Endodermal cell (in vitro differentiated cells): ENCODE results near the gene RPGRIP1L. TPM values are rescaled to one million over a fixed set of nuclear protein-coding genes. Genes with fewer than 3 reads are reported as not detected.

Source experiments
- DNase-seq: peaks from one replicate; pipeline ENCODE4 v3.0.0-alpha.2; 2017
- H3K27ac ChIP-seq: 2 replicates; pipeline ENCODE4 v1.5.1; 2013; ENCODE audit warnings: mild to moderate bottlenecking, low read depth, low read length, moderate library complexity
- H3K27me3 ChIP-seq: 2 replicates; pipeline ENCODE4 v1.6.1; 2013; ENCODE audit warnings: mild to moderate bottlenecking, low read length, moderate library complexity; ENCODE audit not compliant: insufficient read depth, control insufficient read depth, poor library complexity, severe bottlenecking
- H3K36me3 ChIP-seq: 2 replicates; pipeline ENCODE4 v1.7.0; 2013; ENCODE audit warnings: mild to moderate bottlenecking, low read length, moderate library complexity; ENCODE audit not compliant: control insufficient read depth, insufficient read depth
- H3K4me1 ChIP-seq: one replicate; pipeline ENCODE4 v1.7.0; 2013; ENCODE audit warnings: low read length; ENCODE audit not compliant: control insufficient read depth, insufficient read depth
- H3K4me3 ChIP-seq: 2 replicates; pipeline ENCODE4 v1.5.1; 2013; ENCODE audit warnings: mild to moderate bottlenecking, low read length, moderate library complexity
- H3K9ac ChIP-seq: 2 replicates; pipeline ENCODE4 v1.6.1; 2013; ENCODE audit warnings: mild to moderate bottlenecking, low read length, moderate library complexity; ENCODE audit not compliant: poor library complexity, severe bottlenecking; ENCODE audit errors: extremely low read depth
- H3K9me3 ChIP-seq: 2 replicates; pipeline ENCODE4 v1.6.1; 2013; ENCODE audit warnings: mild to moderate bottlenecking, low read length, moderate library complexity; ENCODE audit not compliant: control insufficient read depth
- H3K27ac Mint-ChIP-seq: 2 replicates; pipeline ENCODE4 v1.8.0; 2020; ENCODE audit warnings: mixed read lengths
- H3K27me3 Mint-ChIP-seq: 2 replicates; pipeline ENCODE4 v1.8.0; 2021; ENCODE audit warnings: mild to moderate bottlenecking, mixed read lengths; ENCODE audit not compliant: insufficient read depth
- H3K36me3 Mint-ChIP-seq: 2 replicates; pipeline ENCODE4 v1.8.0; 2020; ENCODE audit warnings: low read depth, mixed read lengths
- H3K4me1 Mint-ChIP-seq: 2 replicates; pipeline ENCODE4 v1.8.0; 2020; ENCODE audit warnings: mixed read lengths
- H3K4me3 Mint-ChIP-seq: 2 replicates; pipeline ENCODE4 v1.8.0; 2020; ENCODE audit warnings: mild to moderate bottlenecking, moderate library complexity, mixed read lengths
- H3K9me3 Mint-ChIP-seq: 2 replicates; pipeline ENCODE4 v1.8.0; 2020; ENCODE audit warnings: mild to moderate bottlenecking, mixed read lengths
- CTCF ChIP-seq: fragments of 200-600 bp; sonication (generic); conservative IDR thresholded peaks from 2 replicates; pipeline ENCODE4 v1.5.0; 2021; ENCODE audit warnings: antibody characterized with exemption, mild to moderate bottlenecking
- WGBS, 2 experiments: methylation state at CpG; one replicate each; pipeline versions ENCODE4 v1.1.5 to v1.1.7; 2013; ENCODE audit warnings: missing lambda C conversion rate in 2 of 2, mixed read lengths in 1 of 2; ENCODE audit not compliant: insufficient coverage in 1 of 2, insufficient read length in 1 of 2; 5-methylcytosine and 5-hydroxymethylcytosine counted together
- total RNA-seq, 2 donors: library from RNA; stranded (reverse); fragmentation: NEBNext Ultra II Directional in 1 of 2; extraction: Animal tissue kit (Norgen Biotek cat#: 25700) in 1 of 2; gene quantifications; 2 replicates in 1 of 2; 3 replicates in 1 of 2; pipeline ENCODE4 v1.2.1, GENCODE V29; 2021

Gene RPGRIP1L
- total RNA-seq, 2 donors from 2014 or later: 15.9 to 19.8 TPM

GRCh38 chr16:53600616-53601015 lies 103.0 kb downstream of the RPGRIP1L start:
- Mint-ChIP-seq H3K4me3 (no peak overlapping the region), H3K27ac (no peak overlapping the region), H3K36me3 (peaks cover 20% of the 10 kb centered on the region), H3K4me1 (no peaks in the 10 kb centered on the region), H3K9me3 (peaks cover 5% of the 10 kb centered on the region), H3K27me3 (no peaks in the 10 kb centered on the region)
- H3K9me3 ChIP-seq: no peaks in the 10 kb centered on the region
- H3K4me1 ChIP-seq: no peaks in the 10 kb centered on the region
- no peak overlapping the region for H3K4me3 ChIP-seq
- no peaks in the 10 kb centered on the region for H3K36me3 ChIP-seq
- TF ChIP-seq CTCF: no peak
- no peak overlapping the region for H3K27ac ChIP-seq
- no peaks in the 10 kb centered on the region for H3K27me3 ChIP-seq
- H3K9ac ChIP-seq: no peak overlapping the region
- DNase-seq: no peak
- 100% methylated on average over 1 of the region's 1 CpG; no CpG with 5 or more reads in 1 of the 2 experiments for WGBS, 2 experiments

- Histone ChIP-seq H3K27ac (no peak overlapping the region), H3K4me3 (no peak overlapping the region), H3K4me1 (no peaks in the 10 kb centered on the region), H3K9me3 (no peaks in the 10 kb centered on the region), H3K27me3 (no peaks in the 10 kb centered on the region), H3K36me3 (no peaks in the 10 kb centered on the region), H3K9ac (no peak overlapping the region)
- no peak for TF ChIP-seq CTCF
- Mint-ChIP-seq H3K9me3 (peaks cover 10% of the 10 kb centered on the region), H3K36me3 (peaks cover 21% of the 10 kb centered on the region), H3K4me1 (no peaks in the 10 kb centered on the region), H3K4me3 (no peak overlapping the region), H3K27ac (no peak overlapping the region), H3K27me3 (no peaks in the 10 kb centered on the region)
- WGBS, 2 experiments: 93 to 100% methylated on average over 1 to 3 of the region's 3 CpGs
- no peak for DNase-seq
Measured at GRCh38 chr16:53600126-53600525, 103.5 kb downstream of the RPGRIP1L start.

GRCh38 chr16:53599548-53599947 lies 104.1 kb downstream of the RPGRIP1L start:
- 55 to 87% methylated on average over 1 to 4 of the region's 5 CpGs for WGBS, 2 experiments
- Histone ChIP-seq H3K27ac (no peak overlapping the region), H3K4me3 (no peak overlapping the region), H3K36me3 (no peaks in the 10 kb centered on the region), H3K9me3 (no peaks in the 10 kb centered on the region), H3K9ac (no peak overlapping the region), H3K27me3 (no peaks in the 10 kb centered on the region), H3K4me1 (no peaks in the 10 kb centered on the region)
- DNase-seq: no peak
- no peaks in the 10 kb centered on the region for H3K4me1 Mint-ChIP-seq
- H3K27ac Mint-ChIP-seq: no peak overlapping the region
- no peak overlapping the region for H3K4me3 Mint-ChIP-seq
- H3K27me3 Mint-ChIP-seq: no peaks in the 10 kb centered on the region
- TF ChIP-seq CTCF: no peak
- peaks cover 21% of the 10 kb centered on the region for H3K36me3 Mint-ChIP-seq
- peaks cover 16% of the 10 kb centered on the region for H3K9me3 Mint-ChIP-seq
